Measurements from ENCODE around the gene ZNF732.
"Not testable (repeated sequence)": the region's sequence is repeated elsewhere in the genome, so short reads cannot be mapped to it uniquely, and the experiment has no call there.

Gene ZNF732

GRCh38 chr4:253936-254756 lies 51.1 kb downstream of the ZNF732 start:
- no peak for DNase-seq

DNA sequence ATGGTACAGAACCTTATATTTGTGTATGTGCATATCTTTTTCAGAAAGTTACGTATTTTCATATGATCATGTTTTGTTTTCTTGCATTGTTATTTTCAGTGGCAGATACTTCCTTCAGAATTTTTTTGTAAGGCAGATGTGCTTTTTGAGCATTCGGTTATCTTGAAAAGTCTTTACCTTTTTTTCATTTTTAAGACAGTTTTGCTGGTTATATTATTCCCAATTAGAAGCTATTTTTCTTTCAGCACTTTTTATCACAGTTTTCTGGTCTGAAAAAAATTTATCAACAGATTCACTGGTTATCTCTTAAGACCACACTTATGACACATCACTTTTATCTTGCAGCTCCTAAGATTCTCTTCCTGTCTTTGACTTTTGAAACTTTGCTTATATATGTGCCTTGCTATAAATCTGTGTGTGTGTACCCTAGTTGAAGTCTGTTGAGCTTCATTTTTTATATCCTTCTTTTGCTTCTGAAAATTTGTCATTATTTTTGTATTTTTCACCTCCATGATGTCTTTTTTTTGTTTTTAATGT lies 53.1 kb downstream of the ZNF732 start:
- no peak for DNase-seq

GRCh38 chr4:244471-244870 lies 60.8 kb downstream of the ZNF732 start:
- DNase-seq: no peak

DNA sequence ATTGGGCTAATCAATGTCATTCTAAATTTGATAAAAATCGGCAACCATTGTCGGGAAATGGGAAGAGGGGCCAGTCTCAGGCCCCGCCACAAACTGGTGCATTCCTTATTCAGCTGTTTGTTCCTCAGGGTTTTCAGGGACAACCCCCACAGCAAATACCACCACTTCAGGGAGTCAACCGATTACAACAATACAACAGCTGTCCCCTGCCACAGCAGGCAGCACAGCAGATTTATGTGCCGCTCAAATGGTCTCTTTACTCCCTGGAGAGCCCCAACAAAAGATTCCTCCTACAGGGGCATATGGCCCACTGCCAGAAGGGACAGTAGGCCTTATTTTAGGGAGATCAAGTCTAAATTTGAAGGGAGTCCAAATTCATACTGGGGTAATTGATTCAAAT lies 61.8 kb downstream of the ZNF732 start:
- no peak for DNase-seq

DNA sequence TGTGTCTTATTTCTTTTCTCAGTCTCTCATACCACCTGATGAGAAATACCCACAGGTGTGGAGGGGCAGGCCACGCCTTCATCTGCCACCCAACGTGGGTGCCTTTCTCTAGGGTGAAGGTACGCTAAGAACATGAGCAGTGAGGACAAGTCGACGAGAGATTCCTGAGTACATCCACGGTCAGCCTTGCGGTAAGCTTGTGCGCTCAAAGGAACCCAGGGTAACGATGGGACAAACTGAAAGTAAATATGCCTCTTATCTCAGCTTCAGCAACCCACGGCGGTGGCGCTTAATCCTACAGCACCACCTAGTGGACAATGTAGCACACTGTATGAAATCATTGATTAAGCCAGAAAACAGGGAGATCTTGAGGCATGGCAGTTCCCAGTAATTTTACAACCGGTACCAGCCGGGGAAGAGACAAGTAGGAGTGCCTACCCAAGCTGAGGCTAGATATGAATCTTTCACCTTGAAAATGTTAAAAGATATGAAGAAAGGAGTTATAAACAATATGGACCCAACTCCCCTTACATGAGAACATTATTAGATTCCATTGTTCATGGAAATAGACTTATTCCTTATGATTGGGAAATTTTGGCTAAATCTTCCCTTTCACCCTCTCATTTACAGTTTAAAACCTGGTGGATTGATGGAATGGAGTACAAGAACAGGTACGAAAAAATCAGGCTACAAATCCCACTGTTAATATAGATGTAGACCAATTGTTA lies 63.0 kb downstream of the ZNF732 start:
- no peak for DNase-seq

DNA sequence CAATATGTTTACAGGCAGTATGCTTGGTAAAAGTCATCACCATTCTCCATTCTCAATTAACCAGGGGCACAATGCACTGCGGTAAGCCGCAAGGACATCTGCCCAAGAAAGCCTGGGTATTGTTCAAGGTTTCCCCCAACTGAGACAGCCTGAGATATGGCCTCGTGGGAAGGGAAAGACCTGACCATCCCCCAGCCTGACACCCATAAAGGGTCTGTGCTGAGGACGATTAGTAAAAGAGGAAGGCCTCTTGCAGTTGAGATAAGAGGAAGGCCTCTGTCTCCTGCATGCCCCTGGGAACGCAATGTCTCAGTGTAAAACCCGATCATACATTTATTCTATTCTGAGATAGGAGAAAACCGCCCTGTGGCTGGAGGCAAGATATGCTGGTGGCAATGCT lies 63.9 kb downstream of the ZNF732 start:
- not testable (repeated sequence) for DNase-seq

GRCh38 chr4:236028-236427 lies 69.2 kb downstream of the ZNF732 start:
- DNase-seq: no peak

DNA sequence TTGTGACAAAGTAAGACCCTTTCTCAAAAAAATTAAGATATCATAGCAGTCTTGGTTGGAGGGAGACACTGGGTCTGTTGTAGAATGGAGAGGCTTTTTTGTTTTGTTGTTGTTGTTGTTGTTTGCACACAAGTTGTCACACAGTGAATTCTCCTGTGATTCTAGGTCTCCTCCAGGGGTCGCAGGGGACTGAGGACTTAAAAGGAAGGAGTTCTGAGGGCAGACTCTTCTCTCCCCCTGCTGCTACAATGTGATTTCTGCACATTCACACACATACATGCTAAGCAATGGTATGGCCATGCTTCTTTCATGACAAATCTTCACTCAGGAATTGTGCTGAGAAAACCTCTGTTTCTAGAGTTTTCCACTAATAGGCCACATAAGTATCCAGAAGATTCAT lies 71.1 kb downstream of the ZNF732 start:
- DNase-seq: no peak

DNA sequence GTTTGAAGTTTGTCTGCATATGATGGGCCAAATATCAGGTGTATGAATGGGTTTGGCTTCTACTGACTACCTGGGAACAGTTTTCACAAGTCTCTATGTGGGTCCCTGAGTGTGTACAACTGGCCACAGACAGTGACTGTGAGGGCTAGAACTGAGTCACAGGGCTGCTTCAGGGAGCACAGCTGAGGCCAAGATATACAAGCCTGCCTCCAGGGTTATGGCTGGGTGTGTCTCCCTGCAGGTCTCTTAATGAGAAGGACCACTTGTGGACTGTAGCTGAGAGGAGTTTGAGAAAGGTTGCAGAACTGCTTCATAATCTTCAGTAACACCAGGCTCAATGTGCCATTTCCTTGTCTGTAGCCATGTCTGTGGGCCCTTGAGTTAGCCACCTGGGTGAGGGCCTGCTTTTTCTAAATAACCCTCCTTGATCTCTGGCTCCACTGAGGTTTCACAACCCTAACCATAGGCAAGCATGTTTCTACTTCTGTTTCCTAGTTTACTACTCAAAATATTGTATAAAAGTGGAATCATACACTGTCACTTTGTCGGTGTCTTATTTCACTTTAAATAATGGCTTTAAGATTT lies 81.3 kb downstream of the ZNF732 start:
- no peak for DNase-seq
